ENCODE results near the gene RHBDD2.

DNA sequence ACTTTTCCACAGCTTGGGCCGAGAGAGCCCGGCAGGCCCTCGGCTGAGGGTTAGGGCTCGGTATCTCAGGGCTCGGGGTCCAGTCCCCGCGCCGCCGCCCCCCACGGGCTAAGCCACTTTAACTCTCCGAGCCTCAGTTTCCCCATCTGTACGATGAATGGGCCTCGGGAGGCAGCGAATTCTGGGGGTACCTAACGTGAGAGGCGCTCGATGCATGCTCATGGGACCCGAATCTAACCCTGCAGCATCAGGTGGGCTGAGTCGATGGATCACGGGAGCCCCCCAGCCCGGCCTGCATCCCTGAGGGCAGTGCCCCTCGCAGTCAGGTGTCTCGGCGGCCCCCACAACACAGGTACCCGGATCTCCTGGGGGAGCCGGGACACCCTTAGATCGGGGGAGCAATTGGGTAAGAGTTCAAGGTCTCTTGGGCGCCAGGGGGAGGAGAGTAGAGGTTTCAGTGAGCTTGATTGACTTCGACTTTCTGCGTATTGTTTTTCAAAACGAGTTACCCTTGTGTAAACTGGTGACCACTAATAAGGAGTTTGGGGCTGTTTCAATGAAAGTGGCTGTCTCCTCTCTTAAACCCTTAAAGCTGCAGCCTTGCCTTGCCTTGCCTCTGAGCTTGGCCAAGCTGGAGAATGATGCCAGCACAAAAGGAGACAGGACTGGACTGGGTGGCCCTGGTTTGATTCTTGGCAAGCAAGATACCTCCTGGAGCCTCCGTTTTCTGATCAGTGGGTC, 36.8 kb downstream of the RHBDD2 start:
- TF ChIP-seq, protein P1, sequence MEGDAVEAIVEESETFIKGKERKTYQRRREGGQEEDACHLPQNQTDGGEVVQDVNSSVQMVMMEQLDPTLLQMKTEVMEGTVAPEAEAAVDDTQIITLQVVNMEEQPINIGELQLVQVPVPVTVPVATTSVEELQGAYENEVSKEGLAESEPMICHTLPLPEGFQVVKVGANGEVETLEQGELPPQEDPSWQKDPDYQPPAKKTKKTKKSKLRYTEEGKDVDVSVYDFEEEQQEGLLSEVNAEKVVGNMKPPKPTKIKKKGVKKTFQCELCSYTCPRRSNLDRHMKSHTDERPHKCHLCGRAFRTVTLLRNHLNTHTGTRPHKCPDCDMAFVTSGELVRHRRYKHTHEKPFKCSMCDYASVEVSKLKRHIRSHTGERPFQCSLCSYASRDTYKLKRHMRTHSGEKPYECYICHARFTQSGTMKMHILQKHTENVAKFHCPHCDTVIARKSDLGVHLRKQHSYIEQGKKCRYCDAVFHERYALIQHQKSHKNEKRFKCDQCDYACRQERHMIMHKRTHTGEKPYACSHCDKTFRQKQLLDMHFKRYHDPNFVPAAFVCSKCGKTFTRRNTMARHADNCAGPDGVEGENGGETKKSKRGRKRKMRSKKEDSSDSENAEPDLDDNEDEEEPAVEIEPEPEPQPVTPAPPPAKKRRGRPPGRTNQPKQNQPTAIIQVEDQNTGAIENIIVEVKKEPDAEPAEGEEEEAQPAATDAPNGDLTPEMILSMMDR (IDR thresholded peaks at IDR 0.05), result no peak
- TF ChIP-seq EZH2phosphoT487 (IDR thresholded peaks at IDR 0.05) (no peak), EZH2 (IDR thresholded peaks at IDR 0.05) (peak; percentile 42)

Data from neural progenitor cell (in vitro differentiated cells).